GM19452 (cell line): ENCODE results near the gene NLGN2.

ENCODE experiments used
- ATAC-seq: cut with Tn5 transposase; IDR thresholded peaks from one replicate; pipeline ENCODE4 v1.9.1; 2021; ENCODE audit not compliant: unreplicated experiment

NLGN2 gene

DNA sequence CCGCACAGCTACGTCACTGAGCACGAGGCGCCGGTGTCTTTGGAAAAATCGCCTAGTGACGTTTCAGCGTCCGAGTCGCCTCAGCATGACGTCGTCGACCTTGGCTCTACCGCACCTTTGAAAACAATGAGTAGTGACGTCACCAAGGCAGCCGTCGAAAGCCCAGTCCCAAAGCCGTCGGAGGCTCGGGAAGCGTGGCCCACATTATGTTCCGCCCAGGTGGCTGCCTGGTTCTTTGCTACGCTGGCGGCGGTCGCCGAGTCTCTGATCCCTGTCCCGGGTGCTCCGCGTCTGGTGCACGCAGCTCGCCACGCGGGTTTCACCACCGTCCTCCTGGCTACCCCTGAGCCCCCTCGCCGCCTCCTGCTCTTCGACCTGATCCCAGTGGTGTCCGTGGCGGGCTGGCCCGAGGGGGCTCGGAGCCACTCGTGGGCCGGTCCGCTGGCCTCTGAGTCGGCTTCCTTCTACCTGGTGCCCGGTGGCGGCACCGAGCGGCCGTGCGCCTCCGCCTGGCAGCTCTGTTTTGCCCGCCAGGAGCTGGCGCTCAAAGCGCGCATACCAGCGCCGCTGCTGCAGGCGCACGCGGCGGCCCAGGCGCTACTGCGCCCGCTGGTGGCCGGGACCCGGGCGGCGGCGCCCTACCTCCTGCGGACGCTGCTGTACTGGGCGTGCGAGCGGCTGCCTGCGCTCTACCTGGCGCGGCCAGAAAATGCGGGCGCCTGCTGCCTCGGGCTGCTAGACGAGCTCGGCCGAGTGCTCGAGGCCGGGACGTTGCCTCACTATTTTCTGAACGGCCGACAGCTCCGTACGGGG, 29.1 kb downstream of the NLGN2 start:
- no peak for ATAC-seq

DNA sequence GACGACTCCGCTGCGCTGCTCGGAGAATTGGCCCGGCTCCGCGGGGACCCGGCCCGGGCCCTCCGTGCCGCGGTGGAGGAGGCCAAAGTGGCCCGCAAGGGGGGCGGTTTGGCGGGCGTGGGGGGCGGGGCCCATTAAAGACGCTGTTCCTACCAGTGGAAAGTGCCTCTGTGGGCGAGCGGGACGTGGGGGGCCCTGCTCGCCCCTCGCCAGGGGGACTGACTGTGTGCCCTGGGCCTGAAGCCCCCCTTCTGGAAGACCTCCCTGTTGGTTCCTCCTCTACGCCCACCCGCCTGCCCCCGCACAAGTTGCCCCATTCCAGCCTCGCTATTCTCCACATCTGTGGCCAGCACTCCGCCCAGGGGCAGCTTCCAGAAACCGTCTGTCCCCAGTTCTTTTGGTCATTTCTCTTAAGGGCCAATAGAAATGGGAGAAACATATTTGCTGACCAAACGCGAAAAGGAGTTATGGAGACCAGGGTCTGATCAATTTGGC, 29.8 kb downstream of the NLGN2 start:
- ATAC-seq = no peak

DNA sequence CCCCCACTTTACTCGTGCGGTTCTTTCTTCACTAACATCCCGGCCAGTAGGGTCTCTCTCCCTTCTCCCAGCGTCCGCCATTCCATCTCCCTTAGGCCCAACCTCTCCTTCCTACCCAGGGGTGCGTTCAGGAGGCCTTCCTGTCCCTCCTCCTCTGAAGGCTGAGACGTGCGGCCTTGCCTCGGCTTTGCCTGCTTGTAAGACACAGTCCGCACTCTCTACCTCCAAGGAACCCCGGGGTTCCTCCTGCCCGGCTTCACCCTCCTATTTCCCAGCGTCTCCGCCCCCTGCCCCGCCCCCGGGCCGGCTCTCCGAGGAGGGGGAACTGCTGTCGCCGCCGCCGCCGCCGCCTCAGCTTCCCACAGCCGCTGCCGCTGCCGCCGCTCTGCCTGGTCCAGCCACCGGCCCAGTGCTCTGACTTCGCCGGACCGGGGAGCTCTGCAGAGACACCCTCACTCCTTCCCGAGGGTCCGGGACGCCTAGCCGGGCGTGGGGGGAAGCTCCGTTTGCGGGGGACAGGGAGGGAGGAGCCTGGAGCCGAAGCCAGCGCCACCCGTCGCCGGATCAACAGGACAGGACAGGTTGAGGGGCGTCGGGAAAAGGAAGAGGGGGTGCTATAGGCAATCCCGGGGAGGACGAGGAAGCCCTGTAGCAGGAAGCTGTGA, 30.4 kb downstream of the NLGN2 start:
- ATAC-seq = no peak

DNA sequence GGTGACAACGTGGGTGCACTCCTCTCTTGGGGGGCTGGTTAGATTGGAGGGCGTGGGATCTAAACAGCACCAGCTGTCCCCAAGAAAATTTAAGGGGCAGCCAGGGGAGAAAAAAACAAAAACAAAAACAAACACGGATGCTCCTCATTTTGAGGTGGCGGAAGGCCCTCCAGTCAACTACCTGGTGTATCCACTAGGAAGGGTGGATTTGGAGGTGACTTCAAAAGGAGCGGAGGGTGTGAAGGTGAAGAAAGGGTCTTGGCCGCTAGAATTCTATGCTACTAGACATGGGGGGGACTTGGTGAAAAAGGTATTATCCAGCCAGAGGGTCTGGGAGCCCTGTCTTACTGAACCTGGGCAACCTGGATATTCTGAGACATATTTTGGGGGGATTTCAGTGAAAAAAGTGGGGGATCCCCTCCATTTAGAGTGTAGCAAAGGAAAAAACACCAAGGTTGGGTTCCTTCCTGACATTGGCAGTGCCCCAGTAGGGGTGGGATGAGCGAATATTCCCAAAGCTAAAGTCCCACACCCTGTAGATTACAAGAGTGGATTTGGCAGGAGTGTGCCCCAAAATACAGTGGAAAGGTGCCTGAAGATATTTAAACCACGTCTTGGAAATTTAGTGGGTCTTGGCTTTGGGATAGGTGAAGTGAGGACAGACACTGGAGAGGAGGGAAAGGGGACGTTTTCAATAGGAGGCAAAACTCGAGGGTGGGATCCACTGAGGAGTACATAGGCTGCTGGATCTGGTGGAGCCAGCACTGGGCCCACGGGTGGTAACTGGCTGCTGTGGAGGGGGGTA, 31.2 kb downstream of the NLGN2 start:
- no peak for ATAC-seq

DNA sequence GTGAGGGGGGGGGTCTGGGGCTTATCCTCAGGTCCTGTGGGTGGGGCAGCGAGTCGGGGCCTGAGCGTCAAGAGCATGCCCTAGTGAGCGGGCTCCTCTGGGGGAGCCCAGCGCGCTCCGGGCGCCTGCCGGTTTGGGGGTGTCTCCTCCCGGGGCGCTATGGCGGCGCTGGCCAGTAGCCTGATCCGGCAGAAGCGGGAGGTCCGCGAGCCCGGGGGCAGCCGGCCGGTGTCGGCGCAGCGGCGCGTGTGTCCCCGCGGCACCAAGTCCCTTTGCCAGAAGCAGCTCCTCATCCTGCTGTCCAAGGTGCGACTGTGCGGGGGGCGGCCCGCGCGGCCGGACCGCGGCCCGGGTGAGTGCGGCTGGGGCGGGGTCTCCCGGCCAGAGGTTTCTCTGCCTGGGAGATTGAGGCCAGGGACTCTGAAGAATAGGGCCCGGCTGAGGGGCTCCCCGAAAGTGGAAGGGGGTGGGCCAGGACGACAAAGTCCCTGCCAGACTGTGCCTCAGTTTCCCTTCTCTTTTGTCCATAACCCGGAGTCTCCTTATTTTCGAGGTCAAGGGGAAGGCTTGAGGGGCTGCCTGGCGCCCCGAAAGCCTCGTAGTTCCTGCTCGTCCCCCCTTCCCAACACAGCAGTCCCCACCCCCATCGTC, 31.9 kb downstream of the NLGN2 start, which contains the start of gene FGF11:
Gene FGF11, plus strand, starts transcription at position 51 of the 651 bp plus-strand sequence. Its CDS starts 109 bp downstream, at position 160.
- no peak for ATAC-seq

DNA sequence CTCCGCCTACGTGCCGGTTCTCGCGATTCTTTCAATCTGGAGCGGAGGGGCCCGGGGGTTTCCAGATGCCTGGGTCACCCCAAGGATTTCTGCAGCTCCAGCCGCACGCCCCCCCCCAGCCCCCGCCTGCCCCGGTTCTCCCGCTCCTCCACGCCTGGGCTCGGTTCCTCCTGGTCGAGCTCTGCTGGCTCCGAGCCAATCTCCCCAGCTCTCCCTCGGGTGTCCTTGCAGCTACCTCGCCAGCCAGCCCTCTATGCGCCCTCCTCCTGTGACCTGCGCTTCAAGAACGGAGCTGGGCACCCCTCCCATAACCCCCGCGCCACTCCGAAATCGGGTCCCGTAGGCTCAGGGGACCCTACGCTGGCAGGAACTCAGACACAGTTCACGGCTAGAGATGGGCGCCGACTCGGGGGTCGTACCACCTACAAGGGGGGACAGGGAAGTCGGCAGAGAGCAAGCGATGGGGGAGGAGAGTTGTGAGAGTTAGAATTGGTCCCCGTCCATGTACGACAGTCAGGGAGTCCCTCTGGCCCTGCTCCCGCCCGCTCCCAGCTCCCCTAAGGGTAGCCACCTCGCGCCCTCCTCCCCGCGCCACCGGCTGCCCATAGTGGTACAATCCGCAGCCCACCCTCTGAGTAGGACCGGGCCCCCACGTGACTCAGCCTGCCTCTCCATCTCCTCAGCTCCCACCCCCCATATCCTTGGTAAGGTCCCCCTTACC, 32.6 kb downstream of the NLGN2 start:
- ATAC-seq = no peak

DNA sequence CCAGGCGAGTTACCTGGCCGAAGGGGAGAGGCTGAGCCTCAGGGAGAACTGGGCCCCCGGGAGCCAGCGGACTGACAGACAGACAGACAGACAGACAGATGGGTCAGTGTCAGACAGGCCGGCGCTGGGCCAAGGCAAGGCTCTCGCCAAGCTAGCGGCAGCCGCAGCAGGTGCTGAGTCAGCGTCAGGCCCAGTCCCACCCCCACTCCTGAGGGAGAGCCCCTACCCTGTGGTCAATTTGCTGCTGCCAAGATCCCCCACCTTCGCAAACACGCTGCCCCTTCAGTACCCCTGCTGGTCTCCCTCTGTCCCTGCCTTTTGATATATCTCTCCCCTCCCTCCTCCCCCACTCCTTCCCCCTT, 33.2 kb downstream of the NLGN2 start:
- ATAC-seq = no peak

DNA sequence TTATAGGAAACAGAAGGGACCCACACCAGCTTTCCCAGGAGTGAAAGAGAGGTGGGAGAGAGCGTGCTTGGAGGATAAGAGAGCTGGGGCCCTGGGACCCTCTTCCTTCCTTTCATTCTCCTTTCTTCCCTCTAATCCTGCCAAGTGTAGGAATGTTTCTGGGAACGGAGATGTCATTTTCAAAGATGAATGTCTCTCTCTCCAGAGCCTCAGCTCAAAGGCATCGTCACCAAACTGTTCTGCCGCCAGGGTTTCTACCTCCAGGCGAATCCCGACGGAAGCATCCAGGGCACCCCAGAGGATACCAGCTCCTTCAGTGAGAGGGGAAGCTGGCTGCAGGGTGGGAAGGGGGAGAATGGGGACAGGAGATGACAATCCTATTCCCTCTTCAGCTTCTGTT, 33.6 kb downstream of the NLGN2 start:
- ATAC-seq = no peak

DNA sequence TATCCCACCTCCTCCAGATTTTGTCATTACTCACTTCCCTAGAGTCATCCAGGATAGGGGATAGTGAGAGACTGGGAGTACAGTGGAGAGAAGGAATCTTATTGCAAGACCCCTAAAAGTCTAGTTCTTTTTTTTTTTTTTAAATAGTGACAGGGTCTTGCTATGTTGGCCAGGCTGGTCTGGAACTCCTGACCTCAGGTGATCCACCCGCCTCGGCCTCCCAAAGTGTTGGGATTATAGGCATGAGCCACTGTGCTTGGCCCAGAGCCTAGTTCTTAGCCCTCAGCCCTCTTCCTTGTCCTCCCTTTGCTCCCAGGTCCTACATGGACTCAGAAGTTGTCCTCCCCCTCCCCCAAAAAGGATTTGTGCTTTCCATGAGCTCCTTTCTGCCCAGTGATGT, 34.5 kb downstream of the NLGN2 start:
- no peak for ATAC-seq

DNA sequence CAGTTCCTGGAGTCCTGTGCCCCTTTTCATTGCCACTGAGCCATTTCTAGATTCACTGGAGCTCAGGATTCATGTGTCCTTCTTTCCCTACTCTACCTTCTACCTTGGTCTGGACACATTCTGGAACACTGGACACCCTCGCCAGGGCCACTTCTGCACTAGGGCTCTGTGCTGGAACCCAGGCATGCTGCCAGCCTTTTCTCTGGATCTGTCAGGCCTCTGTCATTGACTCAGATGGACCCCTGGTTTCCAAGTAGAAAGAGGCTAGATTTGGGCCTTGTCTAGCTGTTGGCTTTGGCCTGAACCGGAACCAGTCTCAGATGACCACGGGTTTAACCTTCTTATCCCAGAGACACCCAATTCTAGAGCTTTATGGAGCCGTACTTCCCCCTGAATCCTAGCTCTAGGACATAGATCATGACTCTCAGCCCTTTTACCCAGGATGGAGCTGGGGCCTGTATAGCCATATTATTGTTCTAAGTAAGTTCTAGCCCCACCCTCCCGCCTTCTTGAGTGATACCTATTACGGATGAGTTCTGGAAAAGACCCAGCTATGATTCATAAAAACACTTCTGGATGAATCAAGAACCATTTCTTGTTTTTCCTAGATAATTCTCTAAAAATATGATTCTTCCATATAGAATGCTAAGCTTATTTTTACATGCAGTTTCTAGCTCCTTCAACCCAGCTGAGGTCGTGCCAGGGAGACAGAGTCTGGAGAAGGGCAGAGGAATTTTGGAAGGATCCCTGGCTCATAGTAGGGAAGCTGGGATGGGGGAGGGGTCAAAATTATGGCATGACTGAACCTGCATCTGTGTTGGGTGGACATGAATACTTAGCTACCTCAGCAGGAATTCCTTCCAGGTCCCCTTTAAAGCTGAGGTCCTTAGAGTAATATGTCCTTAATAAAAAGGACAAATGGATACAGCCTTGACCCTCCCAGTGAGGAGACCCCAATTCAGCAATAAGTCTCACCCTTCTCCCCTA, 36.1 kb downstream of the NLGN2 start:
- no peak for ATAC-seq

DNA sequence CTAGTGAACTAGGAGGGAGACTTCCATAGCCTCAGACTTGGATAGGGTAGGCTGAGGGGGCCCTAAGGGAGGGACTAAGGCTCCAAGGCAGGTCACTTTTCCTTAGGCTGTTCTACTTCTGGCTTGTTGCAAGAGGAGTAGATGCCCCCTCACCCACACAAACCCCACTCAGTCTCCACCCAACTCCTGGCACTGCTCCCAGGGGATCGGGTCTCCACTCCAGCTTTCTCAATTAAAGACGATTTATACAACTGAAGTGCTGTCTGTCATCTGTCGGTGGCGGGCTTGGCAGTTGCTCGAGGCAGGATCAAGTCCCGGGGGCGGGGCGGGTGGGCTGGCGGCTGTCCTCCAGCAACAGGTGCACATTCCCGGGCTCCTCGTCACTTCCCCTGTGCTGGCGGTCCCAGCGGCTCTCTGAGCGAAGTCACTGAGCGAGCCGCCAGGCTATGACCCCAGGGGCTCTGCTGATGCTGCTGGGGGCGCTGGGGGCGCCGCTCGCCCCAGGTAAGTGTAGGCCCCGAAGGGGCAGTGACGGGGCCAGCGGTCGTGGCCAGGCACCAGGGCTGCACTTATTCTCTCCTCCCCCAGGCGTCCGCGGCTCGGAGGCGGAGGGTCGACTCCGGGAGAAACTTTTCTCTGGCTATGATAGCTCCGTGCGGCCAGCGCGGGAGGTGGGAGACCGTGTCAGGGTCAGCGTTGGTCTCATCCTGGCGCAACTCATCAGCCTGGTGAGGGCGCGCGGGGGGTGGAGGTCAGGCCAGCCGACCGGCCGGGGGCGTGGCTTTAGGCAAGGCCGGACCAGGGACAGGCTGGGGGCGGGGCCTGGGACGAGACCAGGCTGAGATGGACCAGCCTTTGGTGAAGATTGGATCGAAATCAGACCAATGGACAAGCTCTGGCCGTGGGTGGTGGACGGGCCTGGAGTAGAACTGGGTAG, 37.3 kb downstream of the NLGN2 start, which contains the start of gene CHRNB1:
Gene CHRNB1, plus strand, starts transcription at position 380 of the 937 bp plus-strand sequence. Its CDS starts 67 bp downstream, at position 447.
- no peak for ATAC-seq

DNA sequence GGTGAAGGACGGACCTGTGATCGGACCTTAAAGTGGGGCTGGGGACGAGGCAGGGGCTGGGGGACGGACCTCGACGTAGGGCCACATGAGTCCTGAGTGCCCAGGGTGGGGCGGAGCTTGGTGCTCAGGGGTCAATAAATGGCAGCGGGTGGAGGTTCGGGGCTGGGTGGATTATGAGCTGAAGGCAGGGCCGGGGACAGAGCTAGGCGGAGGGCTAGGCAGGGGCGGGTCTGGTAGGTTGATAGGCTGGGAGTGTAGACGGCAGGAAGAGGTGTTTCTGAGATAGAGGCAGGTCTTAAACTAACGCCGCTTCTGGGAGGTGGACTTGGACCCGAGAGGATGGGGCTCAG, 37.9 kb downstream of the NLGN2 start:
- no peak for ATAC-seq

DNA sequence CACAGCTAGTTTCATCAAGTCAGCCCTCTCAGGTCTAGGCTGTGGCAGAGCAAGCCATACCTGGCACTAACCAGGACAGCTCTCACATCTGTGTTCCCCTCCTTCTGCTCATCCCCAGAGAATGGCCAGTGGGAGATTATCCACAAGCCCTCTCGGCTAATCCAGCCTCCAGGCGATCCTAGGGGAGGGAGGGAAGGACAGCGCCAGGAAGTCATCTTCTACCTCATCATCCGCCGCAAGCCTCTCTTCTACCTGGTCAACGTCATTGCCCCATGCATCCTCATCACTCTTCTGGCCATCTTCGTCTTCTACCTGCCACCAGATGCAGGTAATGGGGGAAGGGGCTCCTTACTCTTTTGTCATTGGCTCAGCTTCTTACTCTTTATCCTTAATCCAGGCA, 40.8 kb downstream of the NLGN2 start:
- ATAC-seq = no peak

DNA sequence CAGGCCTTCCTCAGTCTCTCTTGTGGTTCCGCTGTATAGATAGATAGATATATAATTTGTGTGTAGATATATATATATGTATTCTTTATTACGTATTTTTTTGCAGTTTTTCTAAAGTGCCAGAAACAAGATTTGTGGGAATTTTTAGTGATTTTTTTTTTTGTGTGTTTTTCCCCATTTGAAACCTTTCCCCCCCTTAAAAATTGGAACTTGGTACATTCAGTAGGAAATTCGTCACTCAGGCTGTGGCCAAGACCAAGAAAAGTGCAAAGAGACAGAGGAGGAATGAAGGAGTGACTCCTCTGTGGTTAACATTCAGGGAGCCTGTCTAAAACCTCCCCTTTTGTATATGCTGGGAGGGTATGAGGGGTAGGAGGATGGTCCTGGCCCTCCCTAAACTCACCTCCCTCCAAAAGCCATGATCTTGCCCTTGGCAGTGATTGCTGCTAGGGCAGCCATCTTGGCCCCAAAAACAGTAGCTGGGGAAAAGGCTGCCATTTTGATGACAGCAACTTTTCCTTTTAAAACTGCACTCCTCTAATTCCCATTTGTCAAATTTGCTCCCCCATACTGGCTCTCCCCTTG, 52.4 kb downstream of the NLGN2 start:
- no peak for ATAC-seq

DNA sequence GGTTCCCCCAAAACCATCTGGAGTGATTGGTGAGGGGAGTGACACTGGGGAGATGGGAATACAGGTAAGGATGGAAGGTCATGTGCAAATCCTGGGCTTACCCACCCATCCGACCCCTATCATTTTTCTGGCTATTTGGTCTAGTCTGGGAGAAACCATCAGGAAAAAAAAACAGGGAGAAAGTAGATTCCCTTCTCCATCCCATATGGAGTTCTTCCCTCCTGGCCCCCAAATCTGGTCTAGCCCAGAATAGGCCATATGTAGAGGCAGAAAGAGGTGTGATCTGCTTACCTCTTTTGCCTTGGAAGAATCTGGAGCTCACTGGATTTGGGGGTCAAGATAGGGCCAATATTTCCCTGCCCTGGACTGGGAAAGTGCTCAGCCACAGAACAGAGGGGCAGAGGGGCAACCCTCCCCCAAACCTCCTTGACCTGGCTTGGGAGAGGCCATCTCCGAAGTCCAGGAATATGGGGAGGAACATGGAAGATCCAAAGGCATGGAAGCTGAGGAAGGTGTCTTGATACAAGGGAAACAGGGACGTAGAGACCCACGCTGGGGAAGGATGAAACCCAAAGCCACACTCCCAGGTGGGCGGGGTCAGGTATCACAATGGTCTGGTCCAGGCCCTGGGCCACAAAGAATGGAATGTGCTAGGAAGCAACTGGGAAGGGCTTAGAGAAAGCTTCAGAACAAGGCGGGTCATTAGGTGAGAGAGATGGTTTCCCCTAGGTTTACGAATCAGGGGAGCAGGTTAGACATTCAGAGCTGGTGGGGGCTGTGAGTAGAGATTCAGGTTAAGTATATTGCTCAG, 53.4 kb downstream of the NLGN2 start:
- ATAC-seq = no peak

DNA sequence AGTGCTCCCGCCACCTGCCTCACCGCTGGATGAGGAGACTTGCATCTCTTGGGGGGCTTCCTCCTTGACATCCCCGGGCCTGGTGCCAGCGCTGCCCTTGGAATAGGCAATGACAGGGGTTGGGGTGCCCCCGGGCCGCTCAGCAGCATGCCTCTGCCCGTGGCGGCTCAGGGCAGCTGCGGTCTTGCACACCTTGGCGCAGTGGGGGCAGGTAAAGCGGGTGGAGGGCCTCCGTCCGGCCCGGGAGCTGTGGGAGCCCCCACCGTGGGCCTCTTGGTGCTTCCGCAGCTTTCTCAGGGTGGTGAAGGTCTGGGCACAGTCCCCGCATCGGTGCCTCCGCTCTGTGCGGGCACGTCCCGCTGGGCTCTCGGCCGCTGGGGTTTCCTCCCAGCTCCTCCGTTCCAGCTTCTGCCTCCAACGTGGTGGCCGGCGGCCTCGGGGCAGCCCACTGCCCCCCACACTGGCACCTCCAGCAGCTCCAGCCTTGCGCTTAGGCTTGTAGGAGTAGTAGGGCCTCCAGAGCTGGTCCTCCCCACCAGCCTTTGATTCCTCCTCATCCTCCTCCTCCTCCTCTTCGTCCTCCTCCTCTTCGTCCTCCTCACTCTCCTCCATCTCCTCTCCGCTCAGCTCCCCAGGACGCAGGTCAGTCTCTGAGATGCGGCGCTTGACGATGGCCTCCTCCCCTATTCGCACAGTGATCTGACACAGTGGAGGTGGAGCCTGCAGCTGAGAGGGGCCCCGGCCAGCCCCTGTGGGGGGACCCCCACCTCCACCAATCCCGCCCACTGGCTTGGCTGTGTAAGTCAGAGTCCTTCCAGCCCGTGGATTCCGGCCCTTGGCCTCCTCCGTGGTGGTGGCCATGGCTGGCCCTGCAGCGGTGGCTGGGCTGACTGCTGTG, 55.1 kb downstream of the NLGN2 start:
- ATAC-seq = no peak
